ENCODE data around the gene ORMDL3.

ORMDL3 gene

DNA sequence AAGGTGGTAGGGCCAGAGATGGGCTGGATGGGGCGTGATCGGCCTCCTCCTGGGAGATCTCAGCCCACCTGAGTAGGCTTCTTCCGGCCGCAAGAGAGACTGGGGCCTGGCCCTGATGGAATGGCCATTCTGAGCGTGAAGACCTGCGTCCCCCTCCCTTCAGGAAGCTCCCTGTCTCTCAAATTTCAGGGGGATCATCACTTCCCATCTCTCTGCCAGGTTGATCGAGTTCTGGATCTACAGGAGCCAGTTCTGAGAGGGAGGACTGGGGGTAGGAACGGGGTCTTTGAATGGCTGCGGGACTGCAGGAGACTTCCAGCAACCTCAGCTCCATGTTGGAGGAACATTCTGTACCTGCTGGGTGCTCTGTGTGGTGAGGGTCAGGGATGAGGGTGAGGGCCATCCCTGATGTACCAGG lies 26.1 kb upstream of the ORMDL3 start:
- peak overlapping the region; percentile 89 for H2BK5ac ChIP-seq (ENCODE audit: low read length)
- H2AK5ac ChIP-seq (ENCODE audit: low read length) = peak overlapping the region; percentile 100
- H3K18ac ChIP-seq (ENCODE audit: low read length) = peak overlapping the region; percentile 28
- no peaks in the 10 kb centered on the region for H3K36me3 ChIP-seq (ENCODE audit: control insufficient read depth, insufficient read depth, low read length)
- H4K8ac ChIP-seq (ENCODE audit: low read depth, low read length) = no peak overlapping the region
- no peak overlapping the region for H2BK15ac ChIP-seq (replicated peaks; ENCODE audit: low read depth)
- peaks cover 3% of the 10 kb centered on the region for H3K4me1 ChIP-seq (ENCODE audit: control insufficient read depth, low read depth, low read length)
- WGBS (ENCODE audit: extremely low coverage, insufficient coverage, low lambda C conversion rate) = no CpG with 5 or more reads among the region's 9 CpGs
- no peak overlapping the region for H2BK120ac ChIP-seq (ENCODE audit: low read depth, low read length)
- H3K79me2 ChIP-seq (ENCODE audit: control insufficient read depth, insufficient read depth, low read length) = no peaks in the 10 kb centered on the region
- no peaks in the 10 kb centered on the region for H3K27me3 ChIP-seq (ENCODE audit: insufficient read depth, low read length, poor library complexity)
- peak overlapping the region; percentile 97 for H4K5ac ChIP-seq (ENCODE audit: low read length)
- H3K4me3 ChIP-seq (ENCODE audit: low read length) = peak overlapping the region; percentile 41
- H3K79me1 ChIP-seq (ENCODE audit: low read length) = no peaks in the 10 kb centered on the region
- H3K23ac ChIP-seq (ENCODE audit: low read length) = no peak overlapping the region
- no peak overlapping the region for H3K4ac ChIP-seq (ENCODE audit: low read depth, low read length)
- peak overlapping the region; percentile 92 for H3K56ac ChIP-seq (ENCODE audit: low read length)
- no peak for DNase-seq
- H3K9ac ChIP-seq (ENCODE audit: low read length) = peak overlapping the region; percentile 72
- peak overlapping the region; percentile 31 for H3K27ac ChIP-seq (ENCODE audit: low read depth, low read length)
- H3K4me2 ChIP-seq (ENCODE audit: low read length) = peak overlapping the region; percentile 75

DNA sequence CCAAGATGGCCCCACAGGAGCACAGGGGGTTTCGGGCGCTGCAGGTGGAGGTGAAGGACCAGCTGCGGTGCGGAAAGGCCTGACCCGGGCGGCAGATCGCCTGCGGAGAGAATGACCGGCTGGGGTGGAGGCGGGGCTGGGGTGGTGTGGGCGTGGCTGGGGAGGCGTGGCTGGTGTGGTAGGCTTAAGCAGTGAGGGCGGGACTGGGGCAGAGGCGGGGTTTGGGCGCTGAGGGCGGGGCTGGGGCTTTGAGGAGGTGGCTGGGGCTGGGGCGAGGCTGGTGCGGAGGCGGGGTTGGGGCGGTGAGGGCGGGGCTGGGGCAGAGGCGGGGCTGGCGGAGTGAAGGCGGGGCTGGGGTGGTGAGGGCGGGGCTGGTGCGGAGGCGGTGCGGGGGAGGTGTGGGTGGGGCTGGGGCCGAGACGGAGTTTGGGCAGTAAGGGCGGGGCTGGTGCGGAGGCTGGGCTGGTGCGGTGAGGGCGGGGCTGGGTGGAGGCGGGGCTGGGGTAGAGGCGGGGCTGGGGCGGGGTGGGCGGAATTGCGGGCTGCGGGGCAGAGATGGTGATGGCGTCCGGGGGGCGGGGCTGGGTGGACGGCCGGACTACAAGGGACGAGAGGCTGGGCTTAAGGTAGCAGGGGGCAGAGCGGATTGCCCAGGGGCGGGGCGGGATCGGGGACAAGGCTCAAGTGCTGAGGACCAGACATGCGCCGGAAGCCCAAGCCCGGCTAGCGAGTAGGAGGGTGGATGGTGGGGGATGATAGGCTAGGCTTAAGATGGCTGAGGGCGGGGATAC lies 25.5 kb upstream of the ORMDL3 start:
- H3K23ac ChIP-seq (ENCODE audit: low read length) = no peak overlapping the region
- no peak overlapping the region for H3K18ac ChIP-seq (ENCODE audit: low read length)
- H3K79me2 ChIP-seq (ENCODE audit: control insufficient read depth, insufficient read depth, low read length) = no peaks in the 10 kb centered on the region
- no peaks in the 10 kb centered on the region for H3K79me1 ChIP-seq (ENCODE audit: low read length)
- H2AK5ac ChIP-seq (ENCODE audit: low read length) = no peak overlapping the region
- peak overlapping the region; percentile 50 for H3K9ac ChIP-seq (ENCODE audit: low read length)
- H3K56ac ChIP-seq (ENCODE audit: low read length) = peak overlapping the region; percentile 92
- no peak overlapping the region for H2BK15ac ChIP-seq (replicated peaks; ENCODE audit: low read depth)
- H3K27me3 ChIP-seq (ENCODE audit: insufficient read depth, low read length, poor library complexity) = no peaks in the 10 kb centered on the region
- no peak overlapping the region for H2BK5ac ChIP-seq (ENCODE audit: low read length)
- H2BK120ac ChIP-seq (ENCODE audit: low read depth, low read length) = no peak overlapping the region
- H3K4me3 ChIP-seq (ENCODE audit: low read length) = no peak overlapping the region
- peak; percentile 100 for DNase-seq
- no CpG with 5 or more reads among the region's 55 CpGs for WGBS (ENCODE audit: extremely low coverage, insufficient coverage, low lambda C conversion rate)
- peak overlapping the region; percentile 59 for H3K4me2 ChIP-seq (ENCODE audit: low read length)
- no peak overlapping the region for H4K8ac ChIP-seq (ENCODE audit: low read depth, low read length)
- H3K27ac ChIP-seq (ENCODE audit: low read depth, low read length) = no peak overlapping the region
- no peak overlapping the region for H3K4ac ChIP-seq (ENCODE audit: low read depth, low read length)
- H3K36me3 ChIP-seq (ENCODE audit: control insufficient read depth, insufficient read depth, low read length) = no peaks in the 10 kb centered on the region
- no peak overlapping the region for H4K5ac ChIP-seq (ENCODE audit: low read length)
- H3K4me1 ChIP-seq (ENCODE audit: control insufficient read depth, low read depth, low read length) = peaks cover 3% of the 10 kb centered on the region

DNA sequence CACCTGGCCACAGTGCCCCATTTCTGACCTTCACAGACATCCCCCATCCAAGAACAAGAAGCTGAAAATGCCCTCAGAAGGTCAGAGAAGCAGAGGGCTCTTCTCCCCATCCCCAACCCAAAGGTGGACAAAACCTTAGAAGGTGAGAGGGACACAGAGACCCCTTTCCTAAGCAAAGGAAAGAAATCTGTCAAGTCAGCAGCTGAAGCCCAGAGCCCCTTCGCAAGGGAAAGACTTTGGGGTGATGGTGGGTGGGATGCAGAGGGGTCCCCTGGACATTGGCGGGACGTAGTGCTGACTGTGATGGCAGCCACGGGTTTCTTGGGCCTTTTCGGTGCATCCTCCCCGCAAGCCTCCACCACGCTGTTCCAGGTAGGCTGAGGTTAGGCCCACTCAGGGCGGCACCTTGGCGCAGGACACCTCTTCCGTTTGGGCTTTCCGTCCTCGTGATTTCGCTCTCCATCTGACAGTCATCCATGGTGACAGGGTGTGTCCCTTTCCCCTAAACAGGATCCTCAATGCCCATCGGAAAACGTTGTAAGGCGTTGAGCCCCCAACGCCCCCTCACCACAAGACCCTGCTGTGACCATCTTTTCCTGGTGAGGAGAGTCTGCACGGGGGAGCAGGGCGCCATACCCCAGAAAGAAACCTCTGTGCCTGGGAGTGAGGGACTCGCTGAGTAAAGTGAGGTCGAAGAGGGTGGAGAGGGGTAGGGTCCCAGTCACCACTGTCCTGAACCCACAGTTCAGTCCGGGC lies 24.7 kb upstream of the ORMDL3 start:
- Histone ChIP-seq H4K5ac (ENCODE audit: low read length) (no peak overlapping the region), H2BK5ac (ENCODE audit: low read length) (no peak overlapping the region), H3K4me2 (ENCODE audit: low read length) (peak overlapping the region; percentile 59), H3K4me3 (ENCODE audit: low read length) (no peak overlapping the region), H3K4ac (ENCODE audit: low read depth, low read length) (no peak overlapping the region), H2BK15ac (replicated peaks; ENCODE audit: low read depth) (no peak overlapping the region), H2AK5ac (ENCODE audit: low read length) (no peak overlapping the region), H3K27me3 (ENCODE audit: insufficient read depth, low read length, poor library complexity) (no peaks in the 10 kb centered on the region), H3K79me2 (ENCODE audit: control insufficient read depth, insufficient read depth, low read length) (no peaks in the 10 kb centered on the region), H3K27ac (ENCODE audit: low read depth, low read length) (no peak overlapping the region), H4K8ac (ENCODE audit: low read depth, low read length) (no peak overlapping the region), H2BK120ac (ENCODE audit: low read depth, low read length) (no peak overlapping the region), H3K36me3 (ENCODE audit: control insufficient read depth, insufficient read depth, low read length) (no peaks in the 10 kb centered on the region), H3K79me1 (ENCODE audit: low read length) (no peaks in the 10 kb centered on the region), H3K18ac (ENCODE audit: low read length) (no peak overlapping the region), H3K4me1 (ENCODE audit: control insufficient read depth, low read depth, low read length) (peaks cover 3% of the 10 kb centered on the region), H3K56ac (ENCODE audit: low read length) (peak overlapping the region; percentile 77), H3K23ac (ENCODE audit: low read length) (no peak overlapping the region), H3K9ac (ENCODE audit: low read length) (peak overlapping the region; percentile 50)
- no CpG with 5 or more reads among the region's 22 CpGs for WGBS (ENCODE audit: extremely low coverage, insufficient coverage, low lambda C conversion rate)
- DNase-seq = no peak

DNA sequence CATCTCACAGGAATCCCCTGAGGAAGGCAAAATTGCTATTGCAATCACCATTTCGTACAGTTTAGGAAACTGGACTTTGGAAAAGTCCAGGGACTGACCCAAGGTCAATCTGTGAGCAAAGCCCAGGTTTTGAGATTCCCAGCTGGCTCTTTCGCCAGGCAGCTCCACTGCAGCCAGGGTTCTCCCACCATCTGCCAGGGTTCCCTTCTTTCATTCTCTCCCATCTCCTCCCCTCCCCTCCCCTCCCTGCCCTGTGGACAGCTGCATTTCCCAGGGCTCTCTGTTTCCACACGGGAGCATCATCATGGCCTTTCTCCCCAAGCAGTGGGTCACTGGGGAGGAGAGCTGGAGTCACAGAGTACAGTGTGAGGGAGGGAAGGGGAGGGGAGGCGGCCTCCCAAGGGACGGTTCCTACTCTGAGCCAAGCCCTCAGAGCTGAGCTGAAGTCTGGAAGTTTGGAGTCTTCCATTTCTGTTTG lies 23.5 kb upstream of the ORMDL3 start:
- Histone ChIP-seq H3K4me3 (ENCODE audit: low read length) (no peak overlapping the region), H3K56ac (ENCODE audit: low read length) (no peak overlapping the region), H2BK15ac (replicated peaks; ENCODE audit: low read depth) (no peak overlapping the region), H2AK5ac (ENCODE audit: low read length) (no peak overlapping the region), H3K18ac (ENCODE audit: low read length) (no peak overlapping the region), H3K4me1 (ENCODE audit: control insufficient read depth, low read depth, low read length) (peaks cover 3% of the 10 kb centered on the region), H3K4me2 (ENCODE audit: low read length) (no peak overlapping the region), H3K9ac (ENCODE audit: low read length) (no peak overlapping the region), H3K4ac (ENCODE audit: low read depth, low read length) (no peak overlapping the region), H3K36me3 (ENCODE audit: control insufficient read depth, insufficient read depth, low read length) (no peaks in the 10 kb centered on the region), H3K79me2 (ENCODE audit: control insufficient read depth, insufficient read depth, low read length) (no peaks in the 10 kb centered on the region), H3K79me1 (ENCODE audit: low read length) (no peaks in the 10 kb centered on the region), H3K27me3 (ENCODE audit: insufficient read depth, low read length, poor library complexity) (no peaks in the 10 kb centered on the region), H4K5ac (ENCODE audit: low read length) (no peak overlapping the region), H2BK120ac (ENCODE audit: low read depth, low read length) (no peak overlapping the region), H3K23ac (ENCODE audit: low read length) (no peak overlapping the region), H2BK5ac (ENCODE audit: low read length) (no peak overlapping the region), H3K27ac (ENCODE audit: low read depth, low read length) (no peak overlapping the region), H4K8ac (ENCODE audit: low read depth, low read length) (no peak overlapping the region)
- DNase-seq = no peak
- no CpG with 5 or more reads among the region's 5 CpGs for WGBS (ENCODE audit: extremely low coverage, insufficient coverage, low lambda C conversion rate)

DNA sequence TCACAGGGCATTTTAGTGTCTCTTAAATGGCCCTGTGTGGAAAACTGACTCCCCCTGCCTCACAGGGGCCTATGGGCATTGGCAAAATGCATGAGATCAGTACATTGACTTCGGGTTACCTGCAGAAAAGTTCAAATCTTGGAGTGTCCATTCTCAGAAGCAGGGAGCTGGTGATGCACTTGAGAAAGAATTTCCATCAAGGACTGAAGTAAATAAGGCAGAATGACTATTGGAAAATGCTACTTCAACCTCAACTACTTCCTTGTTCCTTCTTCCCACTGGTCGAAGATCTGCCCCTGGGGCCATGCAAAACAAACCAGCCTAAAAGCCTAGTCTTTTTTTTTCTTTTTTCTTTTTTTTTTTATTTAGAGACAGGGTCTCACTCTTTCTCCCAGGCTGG lies 21.6 kb upstream of the ORMDL3 start:
- no peak overlapping the region for H3K27ac ChIP-seq (ENCODE audit: low read depth, low read length)

More for the DNA sequence above, 21.6 kb upstream of the ORMDL3 start:
- no peak overlapping the region for H2BK5ac ChIP-seq (ENCODE audit: low read length)
- H3K4me2 ChIP-seq (ENCODE audit: low read length) = no peak overlapping the region
- peaks cover 3% of the 10 kb centered on the region for H3K4me1 ChIP-seq (ENCODE audit: control insufficient read depth, low read depth, low read length)
- no peaks in the 10 kb centered on the region for H3K36me3 ChIP-seq (ENCODE audit: control insufficient read depth, insufficient read depth, low read length)
- no peak overlapping the region for H3K56ac ChIP-seq (ENCODE audit: low read length)
- no peak overlapping the region for H4K8ac ChIP-seq (ENCODE audit: low read depth, low read length)
- H3K4me3 ChIP-seq (ENCODE audit: low read length) = no peak overlapping the region
- H2BK120ac ChIP-seq (ENCODE audit: low read depth, low read length) = no peak overlapping the region
- H2AK5ac ChIP-seq (ENCODE audit: low read length) = no peak overlapping the region
- no CpG with 5 or more reads among the region's 2 CpGs for WGBS (ENCODE audit: extremely low coverage, insufficient coverage, low lambda C conversion rate)
- no peak overlapping the region for H3K23ac ChIP-seq (ENCODE audit: low read length)
- no peaks in the 10 kb centered on the region for H3K79me1 ChIP-seq (ENCODE audit: low read length)
- H3K27me3 ChIP-seq (ENCODE audit: insufficient read depth, low read length, poor library complexity) = no peaks in the 10 kb centered on the region
- H3K79me2 ChIP-seq (ENCODE audit: control insufficient read depth, insufficient read depth, low read length) = no peaks in the 10 kb centered on the region
- H3K9ac ChIP-seq (ENCODE audit: low read length) = no peak overlapping the region
- no peak overlapping the region for H3K18ac ChIP-seq (ENCODE audit: low read length)
- H2BK15ac ChIP-seq (replicated peaks; ENCODE audit: low read depth) = no peak overlapping the region
- no peak overlapping the region for H4K5ac ChIP-seq (ENCODE audit: low read length)
- H3K4ac ChIP-seq (ENCODE audit: low read depth, low read length) = no peak overlapping the region
- DNase-seq = no peak
